ENCODE measurements around the gene DLGAP1. TPM values are rescaled to one million over a fixed set of nuclear protein-coding genes. Genes with fewer than 3 reads are reported as not detected.

The DLGAP1 gene
- total and polyA plus RNA-seq, 2 of the 13 experiments (the other 11 are each of a cell fraction or from before 2014, with no cell fraction given) = 0.01 TPM; not detected in 1

- TF ChIP-seq REST (IDR thresholded peaks at IDR 0.05; ENCODE audit: borderline replicate concordance in 1 of 2, low read depth in 1 of 2, low read length in 2 of 2) (peak in 1 of 2 experiments; percentile 67; a peak in 1 of 4 replicates), ZNF724P (CRISPR knock-in tag; IDR thresholded peaks at IDR 0.05; ENCODE audit: borderline replicate concordance) (peak; percentile 53), HOXA9 (CRISPR knock-in tag; IDR thresholded peaks at IDR 0.05; ENCODE audit: borderline replicate concordance) (peak; percentile 68; the same call in 1 of the 2 replicates), ZNF557 (CRISPR knock-in tag; IDR thresholded peaks at IDR 0.05) (0 out of 2 replicates have a peak, but pooled peaks have one; percentile 66), AKAP8 (CRISPR knock-in tag; IDR thresholded peaks at IDR 0.05) (no peak), HBP1 (CRISPR knock-in tag; IDR thresholded peaks at IDR 0.05; ENCODE audit: low read depth) (peak; percentile 57; the same call in 1 of the 2 replicates), ZNF280D (CRISPR knock-in tag; IDR thresholded peaks at IDR 0.05) (0 out of 2 replicates have a peak, but pooled peaks have one; percentile 15), GMEB1 (CRISPR knock-in tag; IDR thresholded peaks at IDR 0.05; ENCODE audit: borderline replicate concordance) (peak; percentile 86), NCOA2 (CRISPR knock-in tag; IDR thresholded peaks at IDR 0.05) (peak; percentile 40), GLI4 (CRISPR knock-in tag; IDR thresholded peaks at IDR 0.05; ENCODE audit: borderline replicate concordance) (no peak), SIN3A (IDR thresholded peaks at IDR 0.05; ENCODE audit: borderline replicate concordance, low read depth, low read length) (peak; percentile 82), NR1H2 (CRISPR knock-in tag; IDR thresholded peaks at IDR 0.05; ENCODE audit: borderline replicate concordance, low read depth) (no peak), HES4 (CRISPR knock-in tag; IDR thresholded peaks at IDR 0.05; ENCODE audit: borderline replicate concordance) (no peak), ZFAT (CRISPR knock-in tag; conservative IDR thresholded peaks at IDR 0.05) (no peak), MXI1 (IDR thresholded peaks at IDR 0.05; ENCODE audit: borderline replicate concordance, low read depth, low read length) (peak; percentile 61; the same call in 1 of the 3 replicates)
These were observed 1006.9 kb downstream of the DLGAP1 start (continued) for GRCh38 chr18:3447895-3448837.

Data from HepG2 (cell line).